HG03432 (cell line): ENCODE results near the gene PITPNC1.
"Not testable (repeated sequence)": the region's sequence is repeated elsewhere in the genome, so short reads cannot be mapped to it uniquely, and the experiment has no call there.

Experiments used
- ATAC-seq: cut with Tn5 transposase; IDR thresholded peaks from one replicate; pipeline ENCODE4 v1.9.1; 2021; ENCODE audit warnings: mild to moderate bottlenecking, moderate library complexity; ENCODE audit not compliant: unreplicated experiment

Gene PITPNC1

GRCh38 chr17:67666028-67666427 lies 288.9 kb downstream of the PITPNC1 start:
- no peak for ATAC-seq

GRCh38 chr17:67666710-67667109 lies 289.6 kb downstream of the PITPNC1 start:
- ATAC-seq: no peak

GRCh38 chr17:67671493-67671892 lies 294.4 kb downstream of the PITPNC1 start:
- no peak for ATAC-seq

- ATAC-seq: no peak
Measured at GRCh38 chr17:67672592-67673335, 295.7 kb downstream of the PITPNC1 start.

- no peak for ATAC-seq
Measured at GRCh38 chr17:67675481-67675880, 298.4 kb downstream of the PITPNC1 start.

GRCh38 chr17:67676305-67676704 lies 299.2 kb downstream of the PITPNC1 start:
- ATAC-seq: no peak

GRCh38 chr17:67678414-67678813 lies 301.3 kb downstream of the PITPNC1 start:
- no peak for ATAC-seq

- ATAC-seq: peak; percentile 26
Measured at GRCh38 chr17:67679225-67679624, 302.1 kb downstream of the PITPNC1 start.

- peak; percentile 58 for ATAC-seq
Measured at GRCh38 chr17:67679721-67680120, 302.6 kb downstream of the PITPNC1 start.

GRCh38 chr17:67680445-67681224 lies 303.6 kb downstream of the PITPNC1 start:
- no peak for ATAC-seq

GRCh38 chr17:67682196-67682595 lies 305.1 kb downstream of the PITPNC1 start:
- no peak for ATAC-seq

GRCh38 chr17:67685351-67685750 lies 308.3 kb downstream of the PITPNC1 start:
- no peak for ATAC-seq

GRCh38 chr17:67686241-67686640 lies 309.2 kb downstream of the PITPNC1 start:
- no peak for ATAC-seq

GRCh38 chr17:67687511-67687910 lies 310.4 kb downstream of the PITPNC1 start:
- ATAC-seq: no peak

GRCh38 chr17:67689534-67690177 lies 312.6 kb downstream of the PITPNC1 start:
- no peak for ATAC-seq

GRCh38 chr17:67693811-67694210 lies 316.7 kb downstream of the PITPNC1 start:
- no peak for ATAC-seq

GRCh38 chr17:67696347-67696746 lies 319.3 kb downstream of the PITPNC1 start:
- no peak for ATAC-seq

GRCh38 chr17:67696853-67697498 lies 319.9 kb downstream of the PITPNC1 start:
- ATAC-seq: no peak

- ATAC-seq: no peak
Measured at GRCh38 chr17:67700037-67700724, 323.1 kb downstream of the PITPNC1 start.

- no peak for ATAC-seq
Measured at GRCh38 chr17:67700725-67701119, 323.6 kb downstream of the PITPNC1 start.

- not testable (repeated sequence) for ATAC-seq
Measured at GRCh38 chr17:67702861-67703260, 325.8 kb downstream of the PITPNC1 start.
